IPS-15b (cell line): ENCODE measurements around the gene LRRC4B.
"Not testable (repeated sequence)": the region's sequence is repeated elsewhere in the genome, so short reads cannot be mapped to it uniquely, and the experiment has no call there.

Source experiments
- H3K27me3 ChIP-seq: one replicate; pipeline ENCODE4 v1.6.1; 2013; ENCODE audit warnings: low read length; ENCODE audit not compliant: control insufficient read depth, insufficient read depth
- H3K36me3 ChIP-seq: one replicate; pipeline ENCODE4 v1.6.1; 2013; ENCODE audit warnings: low read length; ENCODE audit not compliant: control insufficient read depth, insufficient read depth
- H3K4me1 ChIP-seq: one replicate; pipeline ENCODE4 v1.6.1; 2013; ENCODE audit warnings: mild to moderate bottlenecking, low read length; ENCODE audit not compliant: control insufficient read depth, insufficient read depth
- H3K4me3 ChIP-seq: one replicate; pipeline ENCODE4 v1.5.1; 2013; ENCODE audit warnings: low read depth, low read length
- H3K9ac ChIP-seq: one replicate; pipeline ENCODE4 v1.6.1; 2013; ENCODE audit warnings: low read depth, mild to moderate bottlenecking, low read length
- H3K9me3 ChIP-seq: one replicate; pipeline ENCODE4 v1.6.1; 2013; ENCODE audit warnings: mild to moderate bottlenecking, low read length; ENCODE audit not compliant: control insufficient read depth, insufficient read depth

The LRRC4B gene

DNA sequence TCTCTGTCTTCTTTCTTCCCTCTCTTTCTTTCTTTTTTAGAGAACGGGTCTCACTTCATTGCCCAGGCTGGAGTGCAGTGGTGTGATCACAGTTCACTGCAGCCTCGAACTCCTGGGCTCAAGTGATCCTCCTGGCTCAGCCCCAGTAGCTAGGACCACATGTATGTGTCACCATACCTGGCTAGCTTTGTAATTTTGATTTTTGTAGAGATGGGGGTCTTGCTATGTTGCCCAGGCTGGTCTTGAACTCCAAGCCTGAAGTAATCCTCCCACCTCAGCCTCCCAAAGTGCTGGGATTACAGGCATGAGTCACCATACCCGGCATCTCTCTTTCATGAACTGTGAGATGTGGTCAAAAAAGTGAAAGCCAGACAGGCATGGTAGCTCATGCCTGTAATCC, 94.9 kb downstream of the LRRC4B start:
- not testable (repeated sequence) for H3K36me3 ChIP-seq, H3K4me1 ChIP-seq

DNA sequence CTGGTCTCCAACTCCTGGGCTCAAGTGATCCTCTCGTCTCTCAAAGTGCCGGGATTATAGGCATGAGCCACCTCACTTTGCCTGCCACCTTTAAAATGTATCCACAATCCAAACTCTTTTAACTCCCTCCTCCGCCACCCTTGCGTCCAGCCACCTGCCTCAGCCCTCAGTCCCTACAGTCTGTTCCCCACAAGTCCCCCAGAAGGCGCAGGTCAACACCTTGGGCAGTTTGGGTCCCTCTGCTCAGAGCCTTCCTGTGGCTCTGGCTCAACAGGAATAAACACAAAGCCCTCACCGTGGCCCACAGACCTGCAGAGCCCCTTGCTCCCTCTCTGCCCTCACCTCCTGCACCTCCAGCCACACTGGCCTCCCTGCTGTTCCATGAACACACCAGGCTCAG, 99.4 kb downstream of the LRRC4B start:
- no peaks in the 10 kb centered on the region for H3K27me3 ChIP-seq
- no peaks in the 10 kb centered on the region for H3K36me3 ChIP-seq
- no peaks in the 10 kb centered on the region for H3K4me1 ChIP-seq
- no peak overlapping the region for H3K9ac ChIP-seq
- no peak overlapping the region for H3K4me3 ChIP-seq
- H3K9me3 ChIP-seq = no peaks in the 10 kb centered on the region

More for the DNA sequence above, 94.9 kb downstream of the LRRC4B start:
- H3K4me3 ChIP-seq, H3K9me3 ChIP-seq, H3K27me3 ChIP-seq, H3K9ac ChIP-seq: not testable (repeated sequence)

- Histone ChIP-seq H3K27me3 (no peaks in the 10 kb centered on the region), H3K9ac (no peak overlapping the region), H3K9me3 (no peaks in the 10 kb centered on the region), H3K4me3 (no peak overlapping the region), H3K4me1 (no peaks in the 10 kb centered on the region), H3K36me3 (no peaks in the 10 kb centered on the region)
Measured at GRCh38 chr19:50467566-50467965, 100.7 kb downstream of the LRRC4B start.
